ENCODE data around the gene ABCB9. TPM values are rescaled to one million over a fixed set of nuclear protein-coding genes. Genes with fewer than 3 reads are reported as not detected.

The ABCB9 gene
- total RNA-seq, 1 experiment from 2014 or later: 9.6 TPM

Other genes starting within 250 kb of the ABCB9 start
- gene HCAR3, start 249.7 kb downstream of the ABCB9 start, total RNA-seq (2014; rRNA removed; shearing (Covaris generic)): not detected in 2 replicates
- not detected in 2 replicates for gene HCAR1, start 235.6 kb downstream of the ABCB9 start, total RNA-seq (2014; rRNA removed; shearing (Covaris generic))
- 29.9 and 48.6 TPM in 2 replicates for gene DENR, start 213.6 kb downstream of the ABCB9 start, total RNA-seq (2014; rRNA removed; shearing (Covaris generic))
- gene CCDC62, start 191.9 kb downstream of the ABCB9 start, total RNA-seq (2014; rRNA removed; shearing (Covaris generic)): 0.02 and 0.27 TPM in 2 replicates
- 18.3 and 23.5 TPM in 2 replicates for gene HIP1R, start 131.0 kb downstream of the ABCB9 start, total RNA-seq (2014; rRNA removed; shearing (Covaris generic))
- 27.7 and 28.9 TPM in 2 replicates for gene VPS37B, start 70.3 kb downstream of the ABCB9 start, total RNA-seq (2014; rRNA removed; shearing (Covaris generic))
- 13.0 and 17.2 TPM in 2 replicates for gene OGFOD2, start 8.8 kb upstream of the ABCB9 start, total RNA-seq (2014; rRNA removed; shearing (Covaris generic))
- gene ARL6IP4, start 14.2 kb upstream of the ABCB9 start, total RNA-seq (2014; rRNA removed; shearing (Covaris generic)): 99.5 and 197 TPM in 2 replicates
- gene PITPNM2, start 184.6 kb upstream of the ABCB9 start, total RNA-seq (2014; rRNA removed; shearing (Covaris generic)): 1.2 and 2.9 TPM in 2 replicates